Measurements from ENCODE around the gene IL1B.
A peak's percentile ranks its signal among the peaks of the same experiment; 100 is the strongest.
"Not testable (repeated sequence)": the region's sequence is repeated elsewhere in the genome, so short reads cannot be mapped to it uniquely, and the experiment has no call there.

Gene IL1B

GRCh38 chr2:112836695-112837117 is at the start of gene IL1B:
IL1B (minus strand) TSS chr2:112836779; CDS start chr2:112836229, 550 bp downstream.
- no peak for DNase-seq (ENCODE audit: low read depth in 2 of 2)

GRCh38 chr2:112886291-112886690 is 49.7 kb upstream of the IL1B start:
- no peak for DNase-seq (ENCODE audit: low read depth in 2 of 2)

GRCh38 chr2:112885506-112885902 is 48.9 kb upstream of the IL1B start:
- DNase-seq (ENCODE audit: low read depth in 2 of 2), result no peak

- peak; percentile 23 to 35 for DNase-seq (ENCODE audit: low read depth in 2 of 2)
Observed at GRCh38 chr2:112884869-112885505, 48.4 kb upstream of the IL1B start.

GRCh38 chr2:112883669-112884068 is 47.1 kb upstream of the IL1B start:
- no peak for DNase-seq (ENCODE audit: low read depth in 2 of 2)

- DNase-seq (ENCODE audit: low read depth in 2 of 2), result no peak
Observed at GRCh38 chr2:112881217-112881985, 44.8 kb upstream of the IL1B start.

- no peak for DNase-seq (ENCODE audit: low read depth in 2 of 2)
Observed at GRCh38 chr2:112880696-112881095, 44.1 kb upstream of the IL1B start.

- no peak for DNase-seq (ENCODE audit: low read depth in 2 of 2)
Observed at GRCh38 chr2:112880091-112880531, 43.5 kb upstream of the IL1B start.

- no peak for DNase-seq (ENCODE audit: low read depth in 2 of 2)
Observed at GRCh38 chr2:112879491-112880041, 43.0 kb upstream of the IL1B start.

GRCh38 chr2:112877423-112877822 is 40.8 kb upstream of the IL1B start:
- no peak for DNase-seq (ENCODE audit: low read depth in 2 of 2)

GRCh38 chr2:112876971-112877361 is 40.4 kb upstream of the IL1B start:
- no peak for DNase-seq (ENCODE audit: low read depth in 2 of 2)

- no peak for DNase-seq (ENCODE audit: low read depth in 2 of 2)
Observed at GRCh38 chr2:112876257-112876970, 39.8 kb upstream of the IL1B start.

GRCh38 chr2:112870841-112871835 is 34.6 kb upstream of the IL1B start:
- no peak for DNase-seq (ENCODE audit: low read depth in 2 of 2)

- DNase-seq (ENCODE audit: low read depth in 2 of 2), result no peak
Observed at GRCh38 chr2:112869258-112869842, 32.8 kb upstream of the IL1B start.

GRCh38 chr2:112867701-112868631 is 31.4 kb upstream of the IL1B start:
- no peak for DNase-seq (ENCODE audit: low read depth in 2 of 2)

- DNase-seq (ENCODE audit: low read depth in 2 of 2), result no peak
Observed at GRCh38 chr2:112866128-112866835, 29.7 kb upstream of the IL1B start.

GRCh38 chr2:112864072-112864471 is 27.5 kb upstream of the IL1B start:
- DNase-seq (ENCODE audit: low read depth in 2 of 2), result no peak

- not testable (repeated sequence) for DNase-seq (ENCODE audit: low read depth in 2 of 2)
Observed at GRCh38 chr2:112859406-112860183, 23.0 kb upstream of the IL1B start.

Data from stimulated activated CD8-positive, alpha-beta memory T cell treated with anti-CD3 and anti-CD28 coated beads, Interleukin-2, amount 100 ng/mL, for 1 hour (primary cell).